HG03045 (cell line): ENCODE data around the gene ENSA.
A peak's percentile ranks its signal among the peaks of the same experiment; 100 is the strongest.
"Not testable (repeated sequence)": the region's sequence is repeated elsewhere in the genome, so short reads cannot be mapped to it uniquely, and the experiment has no call there.

Experiments used
- ATAC-seq: cut with Tn5 transposase; IDR thresholded peaks from one replicate; pipeline ENCODE4 v1.9.1; 2021; ENCODE audit warnings: mild to moderate bottlenecking, moderate library complexity; ENCODE audit not compliant: unreplicated experiment

Gene ENSA, protein sequence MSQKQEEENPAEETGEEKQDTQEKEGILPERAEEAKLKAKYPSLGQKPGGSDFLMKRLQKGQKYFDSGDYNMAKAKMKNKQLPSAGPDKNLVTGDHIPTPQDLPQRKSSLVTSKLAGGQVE

DNA sequence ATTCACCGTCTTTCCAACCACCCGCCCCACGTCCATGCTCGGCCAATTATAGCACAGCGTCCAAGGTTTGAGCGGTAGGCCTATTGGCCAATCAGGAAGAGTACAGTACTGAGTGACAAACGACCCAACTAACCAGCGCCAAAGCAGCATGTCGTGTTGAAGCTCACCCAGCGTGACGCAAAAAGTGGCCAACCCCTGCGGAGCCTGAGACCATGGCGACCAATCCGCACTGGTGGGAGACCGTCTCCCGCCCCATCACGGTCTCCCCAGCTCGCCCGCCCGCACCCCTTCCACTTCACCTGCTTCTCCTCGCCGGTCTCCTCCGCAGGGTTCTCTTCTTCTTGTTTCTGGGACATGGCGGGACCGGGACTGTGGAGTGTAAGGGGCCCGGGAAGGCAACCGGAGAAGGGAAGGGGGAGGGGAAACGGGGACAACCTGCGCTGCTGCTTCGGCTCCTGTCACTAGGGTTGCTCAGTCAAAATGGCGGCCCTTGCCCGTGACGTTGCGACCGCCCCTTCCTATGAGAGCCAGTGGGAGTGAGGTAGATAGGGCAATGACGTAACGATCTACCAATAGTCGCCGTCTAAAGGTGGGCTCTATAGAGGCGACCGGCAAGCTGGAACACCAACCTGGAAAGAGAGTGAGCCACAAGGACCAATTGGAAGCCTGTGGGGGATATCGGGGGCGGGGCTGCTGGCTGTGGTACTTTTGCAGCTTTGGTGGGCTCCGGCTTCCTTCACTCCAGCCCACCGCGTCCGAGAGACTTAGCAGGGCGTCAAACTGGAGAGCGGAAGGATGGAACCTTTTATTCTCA is at the start of gene ENSA:
Gene ENSA (minus strand): TSS at position 498 of the 814 bp plus-strand sequence. CDS start 142 bp downstream, at position 356.
- peak; percentile 89 for ATAC-seq

GRCh38 chr1:150678988-150679387 is 49.6 kb upstream of the ENSA start:
- no peak for ATAC-seq

GRCh38 chr1:150674881-150675280 is 45.5 kb upstream of the ENSA start:
- no peak for ATAC-seq

DNA sequence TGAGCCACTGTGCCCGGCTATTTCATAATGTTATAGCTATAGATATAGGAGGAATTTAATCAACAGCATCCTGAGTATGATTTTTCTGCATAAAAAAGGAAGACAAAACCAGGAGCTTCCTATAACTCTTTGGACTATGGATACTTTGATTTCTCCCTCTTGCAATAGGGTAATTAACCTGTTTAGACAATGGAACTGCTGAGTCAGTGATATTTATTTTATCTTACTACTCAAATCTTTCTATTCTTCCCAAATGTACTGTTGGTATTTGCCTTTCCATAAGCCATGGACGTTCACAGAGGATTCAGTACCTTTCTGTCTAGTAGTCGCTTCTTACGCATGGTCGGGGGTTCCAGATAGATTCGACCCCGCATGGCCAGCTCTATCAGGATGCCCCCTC is 33.9 kb upstream of the ENSA start:
- no peak for ATAC-seq

DNA sequence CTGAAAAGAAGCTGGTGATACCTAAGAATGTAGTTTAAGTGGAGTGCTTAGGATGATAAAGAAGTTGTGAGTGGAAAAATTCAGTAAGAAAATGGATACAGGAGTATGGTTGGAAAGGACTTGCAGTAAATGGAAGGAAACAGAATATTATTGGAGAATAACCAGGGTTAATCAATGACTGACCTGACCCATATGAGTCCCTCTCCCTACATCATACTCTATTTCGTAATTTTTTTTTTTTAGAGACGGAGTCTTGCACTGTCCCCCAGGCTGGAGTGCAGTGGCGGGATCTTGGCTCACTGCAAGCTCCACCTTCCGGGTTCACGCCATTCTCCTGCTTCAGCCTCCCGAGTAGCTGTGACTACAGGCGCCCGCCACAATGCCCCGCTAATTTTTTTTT is 33.4 kb upstream of the ENSA start:
- no peak for ATAC-seq

DNA sequence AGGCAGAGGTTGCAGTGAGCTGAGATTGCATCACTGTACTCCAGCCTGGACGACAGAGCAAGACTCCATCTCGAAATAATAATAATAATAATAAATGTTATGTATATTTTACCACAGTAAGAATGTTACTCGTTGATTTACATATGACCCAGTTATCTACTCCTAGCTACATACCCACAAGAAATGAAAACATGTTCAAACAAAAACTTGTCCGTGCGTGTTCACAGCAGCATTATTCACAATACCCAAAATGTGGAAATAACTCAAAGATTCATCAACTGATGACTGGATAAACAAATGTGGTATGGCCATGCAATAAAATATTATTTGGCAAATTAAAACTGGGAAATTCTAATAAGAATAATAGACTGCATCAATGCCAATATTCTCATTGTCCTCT is 31.7 kb upstream of the ENSA start:
- no peak for ATAC-seq

- no peak for ATAC-seq
Observed at GRCh38 chr1:150660584-150660983, 31.2 kb upstream of the ENSA start.

GRCh38 chr1:150657064-150657463 is 27.7 kb upstream of the ENSA start:
- ATAC-seq = not testable (repeated sequence)

DNA sequence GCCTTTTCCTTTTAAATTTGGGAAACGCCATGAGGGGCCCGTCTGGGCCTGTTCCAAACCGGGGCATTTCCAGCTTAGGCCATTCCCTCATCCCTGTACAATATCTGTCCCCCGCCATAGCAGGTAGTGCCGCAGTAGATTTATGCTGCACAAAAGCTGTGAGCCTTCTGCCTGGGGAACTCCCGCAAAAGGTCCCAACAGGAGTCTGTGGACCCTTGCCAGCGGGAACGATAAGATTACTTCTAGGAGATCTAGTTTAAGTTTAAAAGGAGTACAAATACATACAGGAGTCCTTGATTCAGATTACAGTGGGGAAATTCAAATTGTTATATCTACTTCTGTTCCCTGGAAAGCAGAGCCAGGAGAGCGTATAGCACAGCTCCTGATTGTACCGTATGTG is 25.2 kb upstream of the ENSA start:
- not testable (repeated sequence) for ATAC-seq

GRCh38 chr1:150650193-150650592 is 20.8 kb upstream of the ENSA start:
- no peak for ATAC-seq

DNA sequence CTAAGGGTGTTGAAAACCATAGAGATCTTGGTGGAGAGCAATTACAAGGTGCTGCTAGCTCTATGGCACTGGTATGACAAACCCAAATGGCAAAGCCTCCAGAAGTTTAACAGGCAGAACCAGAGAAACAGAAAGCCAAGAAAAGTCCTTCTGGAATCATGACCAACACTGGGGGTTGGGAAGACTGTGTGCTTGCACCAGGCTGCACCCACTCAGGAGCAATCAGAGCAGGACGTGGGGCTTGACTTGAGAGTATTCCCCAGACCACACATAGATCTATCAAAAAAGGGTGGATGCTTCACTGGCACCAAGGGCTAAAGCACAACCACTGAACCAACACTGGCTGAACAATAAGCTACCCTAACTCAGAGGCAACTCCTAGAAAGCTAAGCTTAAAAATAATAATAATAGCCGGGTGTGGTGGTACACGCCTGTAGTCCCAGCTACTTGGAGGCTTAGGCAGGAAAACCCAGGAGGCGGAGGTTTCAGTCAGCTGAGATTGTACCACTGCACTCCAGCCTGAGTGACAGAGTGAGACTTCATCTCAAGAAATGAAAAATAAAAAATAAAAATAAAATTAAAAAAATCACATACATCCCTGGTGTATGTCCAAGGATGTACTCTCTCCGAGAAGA is 20.1 kb upstream of the ENSA start:
- ATAC-seq = no peak

DNA sequence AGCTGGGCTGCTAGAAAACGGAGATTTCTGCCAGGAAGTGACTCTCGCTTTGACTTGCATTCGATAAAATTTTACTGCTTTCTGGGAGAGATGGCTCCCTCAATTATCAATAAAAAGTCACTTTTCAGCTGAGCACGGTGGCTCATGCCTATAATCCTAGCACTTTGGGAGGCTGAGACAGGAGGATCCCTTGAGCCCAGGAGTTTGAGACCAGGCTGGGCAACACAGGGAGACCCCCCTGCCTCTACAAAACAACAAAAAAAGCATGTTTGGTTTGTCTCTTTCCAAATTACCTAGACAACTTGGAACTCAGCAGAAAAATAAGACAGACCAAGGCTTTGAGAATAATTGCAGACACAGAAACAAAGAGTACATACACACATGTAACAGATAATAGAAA is 12.9 kb upstream of the ENSA start:
- ATAC-seq = no peak

- not testable (repeated sequence) for ATAC-seq
Observed at GRCh38 chr1:150641126-150641815, 11.9 kb upstream of the ENSA start.

DNA sequence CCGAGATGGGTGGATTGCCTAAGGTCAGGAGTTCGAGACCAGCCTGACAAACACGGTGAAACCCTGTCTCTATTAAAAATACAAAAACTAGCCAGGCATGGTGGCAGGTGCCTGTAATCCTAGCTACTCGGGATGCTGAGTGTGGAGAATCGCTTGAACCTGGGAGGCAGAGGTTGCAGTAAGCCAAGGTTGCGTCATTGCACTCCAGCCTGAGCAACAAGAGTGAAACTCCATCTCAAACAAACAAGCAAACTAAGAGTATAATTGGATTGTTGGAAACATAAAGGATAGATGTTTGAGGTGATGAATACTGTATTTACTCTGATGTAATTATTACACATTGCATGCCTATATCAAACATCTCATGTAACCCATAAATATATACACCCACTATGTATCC is 9.0 kb upstream of the ENSA start:
- ATAC-seq = not testable (repeated sequence)

- not testable (repeated sequence) for ATAC-seq
Observed at GRCh38 chr1:150634839-150635622, 5.6 kb upstream of the ENSA start.

- ATAC-seq = no peak
Observed at GRCh38 chr1:150628766-150629114, 672 bp downstream of the ENSA start.

DNA sequence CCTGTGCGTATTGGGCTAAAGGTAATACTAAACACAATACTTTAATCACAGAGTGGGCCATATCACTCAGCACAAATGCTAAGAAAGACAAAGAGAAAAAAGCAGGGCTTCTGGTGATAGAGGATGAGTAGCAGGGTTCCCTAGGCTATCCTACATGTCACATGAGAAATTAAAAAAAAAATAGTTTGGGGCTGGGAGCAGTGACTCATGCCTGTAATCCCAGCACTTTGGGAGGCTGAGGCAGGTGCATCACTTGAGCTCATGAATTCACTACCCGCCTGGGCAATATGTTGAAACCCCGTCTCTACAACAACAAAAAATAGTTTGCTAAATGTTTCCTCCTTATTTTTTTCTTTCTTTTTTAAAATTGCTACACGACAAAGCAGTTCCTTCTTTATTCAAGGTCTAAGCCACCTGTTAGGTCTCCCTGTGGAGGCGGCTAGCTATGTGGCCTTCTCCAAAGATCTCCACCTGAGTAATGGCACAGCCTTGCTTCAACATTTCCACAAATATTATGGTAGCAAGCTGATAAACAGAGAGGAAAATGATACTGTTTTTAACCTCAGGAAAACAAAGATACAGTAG is 1.5 kb downstream of the ENSA start:
- ATAC-seq = no peak

DNA sequence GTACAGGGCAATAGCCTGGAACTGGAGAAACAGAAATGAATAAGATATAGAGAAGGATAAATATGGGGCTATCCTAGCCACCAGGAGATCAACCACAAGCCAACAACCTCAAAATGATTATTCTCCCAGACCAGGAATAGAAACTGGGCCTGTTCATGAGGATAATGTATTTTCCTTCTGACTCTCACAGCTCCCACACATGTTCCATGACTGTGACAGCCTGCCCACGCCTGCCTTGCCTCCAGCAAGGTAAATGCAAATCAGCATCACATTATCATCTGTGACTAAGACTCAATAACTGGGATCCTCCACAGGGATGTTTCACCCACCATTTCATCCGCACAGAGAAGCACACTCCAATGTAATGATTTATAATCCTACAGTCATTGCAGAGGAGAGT is 3.3 kb downstream of the ENSA start:
- ATAC-seq = no peak

DNA sequence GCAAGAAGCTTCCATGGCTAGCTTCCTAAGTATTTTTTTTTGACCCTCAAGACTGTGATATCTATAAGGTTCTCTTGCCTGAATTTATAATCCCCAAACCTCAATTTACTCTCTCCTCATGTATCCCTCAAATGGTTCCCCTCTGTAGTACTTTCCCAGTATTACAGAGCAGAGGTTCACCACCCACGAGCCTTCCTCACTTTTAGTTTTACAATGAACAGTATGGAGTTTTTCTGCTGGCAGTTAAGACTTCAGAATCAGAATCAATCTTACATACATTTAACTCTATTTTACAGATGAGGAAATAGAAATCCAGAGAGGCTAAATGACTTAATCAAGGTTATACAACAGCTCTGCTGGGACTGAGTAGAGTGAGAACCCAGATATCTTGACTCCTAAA is 4.9 kb downstream of the ENSA start:
- ATAC-seq = not testable (repeated sequence)

DNA sequence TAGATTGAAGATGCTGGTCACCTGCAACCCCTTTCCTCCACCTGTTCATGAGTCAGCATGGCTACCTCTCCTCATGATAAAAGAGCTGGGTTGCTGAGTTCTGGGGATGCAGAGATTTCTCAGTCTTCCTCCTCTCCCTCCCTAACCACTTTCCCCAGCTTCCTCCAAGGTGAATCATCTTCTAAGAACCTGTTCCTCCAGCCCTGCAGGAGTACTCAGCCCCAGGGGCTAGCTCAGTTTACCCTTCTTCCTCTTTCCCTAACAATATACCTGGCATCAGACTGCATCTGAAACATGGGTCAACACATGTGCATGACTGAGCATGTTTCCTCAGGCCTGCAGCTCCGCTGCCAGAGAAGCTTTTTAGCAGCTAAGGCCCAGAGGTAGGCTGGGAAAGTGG is 5.3 kb downstream of the ENSA start:
- not testable (repeated sequence) for ATAC-seq
